Smooth muscle cell (in vitro differentiated cells): ENCODE data around the gene ATG13. TPM values are rescaled to one million over a fixed set of nuclear protein-coding genes. Genes with fewer than 3 reads are reported as not detected.

ENCODE experiments used
- DNase-seq: peaks from one replicate; lab custom pipeline; 2025; ENCODE audit not compliant: unreplicated experiment; lab: John Stamatoyannopoulos, UW
- H2AFZ ChIP-seq: fragments of 200-600 bp; sonication (generic); 2 replicates; pipeline ENCODE4 v1.6.0; 2016; ENCODE audit warnings: antibody characterized with exemption, low read depth, mild to moderate bottlenecking
- H3F3A ChIP-seq: fragments of 200-600 bp; sonication (generic); 2 replicates; pipeline ENCODE4 v1.6.0; 2017; ENCODE audit warnings: antibody characterized with exemption, low read depth
- H3K27ac ChIP-seq: fragments of 200-600 bp; sonication (generic); 2 replicates; pipeline ENCODE4 v1.5.1; 2016; ENCODE audit warnings: low read depth, mild to moderate bottlenecking
- H3K27me3 ChIP-seq: fragments of 200-600 bp; sonication (generic); 2 replicates; pipeline ENCODE4 v1.6.1; 2016; ENCODE audit warnings: low read depth, mild to moderate bottlenecking
- H3K36me3 ChIP-seq: fragments of 200-600 bp; sonication (generic); 2 replicates; pipeline ENCODE4 v1.5.1; 2016; ENCODE audit warnings: low read depth
- H3K4me1 ChIP-seq: fragments of 200-600 bp; sonication (generic); 2 replicates; pipeline ENCODE4 v1.5.1; 2016; ENCODE audit warnings: low read depth
- H3K4me2 ChIP-seq: fragments of 200-600 bp; sonication (generic); 2 replicates; pipeline ENCODE4 v1.6.0; 2016; ENCODE audit warnings: mild to moderate bottlenecking
- H3K4me3 ChIP-seq: fragments of 200-600 bp; sonication (generic); 2 replicates; pipeline ENCODE4 v1.5.1; 2016; ENCODE audit warnings: mild to moderate bottlenecking
- H3K79me2 ChIP-seq: fragments of 200-600 bp; sonication (generic); 2 replicates; pipeline ENCODE4 v1.6.0; 2016; ENCODE audit warnings: low read depth, mild to moderate bottlenecking
- H3K9ac ChIP-seq: fragments of 200-600 bp; sonication (generic); 2 replicates; pipeline ENCODE4 v1.6.0; 2016; ENCODE audit warnings: low read depth
- H3K9me3 ChIP-seq: fragments of 200-600 bp; sonication (generic); replicated peaks from 2 replicates; pipeline ENCODE4 v1.5.1; 2016; ENCODE audit warnings: low read depth
- H4K20me1 ChIP-seq: fragments of 200-600 bp; sonication (generic); 2 replicates; pipeline ENCODE4 v1.6.0; 2016; ENCODE audit warnings: low read depth
- WGBS: methylation state at CpG from one replicate; pipeline ENCODE4 v1.1.7; 2016; ENCODE audit warnings: low lambda C conversion rate; 5-methylcytosine and 5-hydroxymethylcytosine counted together
- polyA plus RNA-seq: library from polyadenylated mRNA; unstranded; fragments of >200 nt; fragmentation: Nextera tagmentation; extraction: Ambion mirVana; gene quantifications from 2 replicates; pipeline ENCODE4 v1.2.1, GENCODE V29; 2016
- total RNA-seq: library from RNA; depleted of rRNA; stranded (reverse); fragments of >200 nt; gene quantifications from 2 replicates; pipeline ENCODE4 v1.2.3, GENCODE V29; 2014
- TF ChIP-seq, protein P1 (sequence below): fragments of 200-600 bp; sonication (generic); IDR thresholded peaks from 2 replicates; pipeline ENCODE4 v1.5.1; 2017; ENCODE audit warnings: borderline replicate concordance, mild to moderate bottlenecking, antibody characterized with exemption; ENCODE audit not compliant: insufficient read depth, poor library complexity, severe bottlenecking

Gene ATG13
- total and polyA plus RNA-seq, 2 experiments from 2014 or later: 66.3 to 96.5 TPM

DNA sequence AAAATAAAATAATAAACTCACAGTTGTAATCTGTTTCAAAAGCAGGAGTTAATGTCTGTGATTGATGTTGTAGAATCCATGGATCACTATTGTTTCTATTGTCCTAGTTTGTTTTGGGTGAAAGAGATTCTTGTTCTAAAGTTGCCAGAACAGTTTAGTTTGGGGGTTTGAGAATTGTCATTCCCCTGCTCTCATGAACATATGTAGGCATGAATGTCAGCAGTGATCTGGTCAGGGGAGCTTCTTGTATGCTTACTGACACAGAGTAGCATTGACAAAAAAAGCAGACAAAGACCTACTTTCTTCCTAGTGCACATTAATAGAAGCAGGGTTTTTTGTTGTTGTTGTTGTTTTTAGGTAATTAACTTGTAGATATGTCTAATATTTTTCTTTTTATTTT lies 44.5 kb downstream of the ATG13 start:
- no peak for DNase-seq
- Histone ChIP-seq H3F3A (peaks cover 6% of the 10 kb centered on the region), H3K9ac (no peak overlapping the region), H3K36me3 (peaks cover 14% of the 10 kb centered on the region), H3K79me2 (no peaks in the 10 kb centered on the region), H3K4me2 (no peak overlapping the region), H2AFZ (no peak overlapping the region), H3K9me3 (no peaks in the 10 kb centered on the region), H3K4me3 (no peak overlapping the region), H4K20me1 (no peaks in the 10 kb centered on the region), H3K4me1 (peaks cover 5% of the 10 kb centered on the region), H3K27ac (no peak overlapping the region), H3K27me3 (no peaks in the 10 kb centered on the region)
- TF ChIP-seq, protein P1, sequence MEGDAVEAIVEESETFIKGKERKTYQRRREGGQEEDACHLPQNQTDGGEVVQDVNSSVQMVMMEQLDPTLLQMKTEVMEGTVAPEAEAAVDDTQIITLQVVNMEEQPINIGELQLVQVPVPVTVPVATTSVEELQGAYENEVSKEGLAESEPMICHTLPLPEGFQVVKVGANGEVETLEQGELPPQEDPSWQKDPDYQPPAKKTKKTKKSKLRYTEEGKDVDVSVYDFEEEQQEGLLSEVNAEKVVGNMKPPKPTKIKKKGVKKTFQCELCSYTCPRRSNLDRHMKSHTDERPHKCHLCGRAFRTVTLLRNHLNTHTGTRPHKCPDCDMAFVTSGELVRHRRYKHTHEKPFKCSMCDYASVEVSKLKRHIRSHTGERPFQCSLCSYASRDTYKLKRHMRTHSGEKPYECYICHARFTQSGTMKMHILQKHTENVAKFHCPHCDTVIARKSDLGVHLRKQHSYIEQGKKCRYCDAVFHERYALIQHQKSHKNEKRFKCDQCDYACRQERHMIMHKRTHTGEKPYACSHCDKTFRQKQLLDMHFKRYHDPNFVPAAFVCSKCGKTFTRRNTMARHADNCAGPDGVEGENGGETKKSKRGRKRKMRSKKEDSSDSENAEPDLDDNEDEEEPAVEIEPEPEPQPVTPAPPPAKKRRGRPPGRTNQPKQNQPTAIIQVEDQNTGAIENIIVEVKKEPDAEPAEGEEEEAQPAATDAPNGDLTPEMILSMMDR: no peak

DNA sequence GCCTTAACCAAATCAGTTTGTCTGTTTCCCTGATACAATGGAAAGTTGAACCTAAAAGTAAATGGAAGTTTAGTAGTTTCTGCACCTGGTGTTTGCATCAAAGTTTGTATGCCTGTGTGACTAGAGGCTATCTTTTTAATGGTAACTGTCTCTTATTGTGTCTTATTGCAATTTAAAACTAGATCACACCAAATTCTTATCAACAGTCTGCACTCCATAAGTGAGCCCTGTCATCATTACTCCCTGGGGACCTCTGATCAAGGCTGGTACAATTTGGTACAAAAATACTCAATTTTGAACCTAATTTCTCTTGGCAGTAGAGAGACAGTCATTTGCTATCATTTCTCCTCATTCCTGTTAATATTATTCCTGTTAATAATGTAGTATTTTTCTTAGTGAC lies 45.0 kb downstream of the ATG13 start:
- no peak overlapping the region for H3K4me2 ChIP-seq
- no peaks in the 10 kb centered on the region for H4K20me1 ChIP-seq
- H3K4me3 ChIP-seq: no peak overlapping the region
- H3K9me3 ChIP-seq: no peaks in the 10 kb centered on the region
- no peak overlapping the region for H3K9ac ChIP-seq
- TF ChIP-seq, protein P1: no peak
- H3K36me3 ChIP-seq: peaks cover 11% of the 10 kb centered on the region
- no peaks in the 10 kb centered on the region for H3K79me2 ChIP-seq
- peaks cover 5% of the 10 kb centered on the region for H3K4me1 ChIP-seq
- no peak overlapping the region for H2AFZ ChIP-seq
- no peak overlapping the region for H3K27ac ChIP-seq
- H3F3A ChIP-seq: peaks cover 6% of the 10 kb centered on the region
- no peaks in the 10 kb centered on the region for H3K27me3 ChIP-seq
- no peak for DNase-seq

DNA sequence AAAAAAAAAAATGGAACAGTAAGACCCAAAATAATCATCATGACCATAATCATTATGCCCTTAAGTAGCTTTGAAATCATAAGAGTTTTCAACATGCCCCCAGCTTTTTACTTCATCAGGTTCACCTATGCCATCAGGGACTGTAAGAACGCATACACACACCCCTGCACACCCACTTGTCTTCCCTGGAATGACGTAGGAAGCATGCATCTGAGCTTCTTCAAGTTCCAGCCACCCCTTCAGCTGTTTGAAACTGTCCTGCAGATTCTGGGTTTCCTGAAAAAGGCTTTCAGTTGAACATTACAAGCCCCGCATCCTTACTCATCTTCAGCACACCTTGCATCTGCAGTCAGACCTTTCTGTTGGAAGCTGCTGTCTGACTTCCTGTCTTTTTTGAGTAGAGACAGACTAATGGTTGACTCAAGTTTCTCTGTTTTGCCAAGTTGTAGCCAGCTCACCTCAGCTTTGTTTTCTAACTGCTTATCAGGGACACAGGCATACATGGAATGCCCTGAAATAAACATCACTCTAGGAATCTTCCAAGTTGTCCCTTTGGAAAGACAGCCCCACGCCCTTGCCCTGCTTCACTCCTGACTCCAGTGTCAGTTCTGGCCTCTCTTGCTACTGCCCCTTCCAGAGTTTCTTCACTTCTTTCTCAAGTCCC lies 46.1 kb downstream of the ATG13 start:
- no peaks in the 10 kb centered on the region for H3K27me3 ChIP-seq
- no peak overlapping the region for H3K4me3 ChIP-seq
- H3K9ac ChIP-seq: no peak overlapping the region
- no peaks in the 10 kb centered on the region for H4K20me1 ChIP-seq
- H3K36me3 ChIP-seq: peaks cover 8% of the 10 kb centered on the region
- DNase-seq: no peak
- peak overlapping the region; percentile 88 for H3K27ac ChIP-seq
- H3K4me1 ChIP-seq: peaks cover 5% of the 10 kb centered on the region
- H2AFZ ChIP-seq: no peak overlapping the region
- no peaks in the 10 kb centered on the region for H3K79me2 ChIP-seq
- no peaks in the 10 kb centered on the region for H3K9me3 ChIP-seq
- H3F3A ChIP-seq: peaks cover 6% of the 10 kb centered on the region
- H3K4me2 ChIP-seq: no peak overlapping the region
- WGBS: 86% methylated on average over 4 of the region's 4 CpGs
- TF ChIP-seq, protein P1: no peak

- peaks cover 5% of the 10 kb centered on the region for H3K4me1 ChIP-seq
- 21% methylated on average over 6 of the region's 6 CpGs for WGBS
- H3K4me3 ChIP-seq: no peak overlapping the region
These were observed 47.3 kb downstream of the ATG13 start for GRCh38 chr11:46664612-46665011.

More at GRCh38 chr11:46664612-46665011, 47.3 kb downstream of the ATG13 start:
- peak overlapping the region; percentile 31 for H3K9ac ChIP-seq
- H3K9me3 ChIP-seq: no peaks in the 10 kb centered on the region
- peak overlapping the region; percentile 88 for H3K27ac ChIP-seq
- no peak for DNase-seq
- H3K27me3 ChIP-seq: no peaks in the 10 kb centered on the region
- no peaks in the 10 kb centered on the region for H3F3A ChIP-seq
- H3K4me2 ChIP-seq: peak overlapping the region; percentile 47
- H3K79me2 ChIP-seq: no peaks in the 10 kb centered on the region
- H4K20me1 ChIP-seq: no peaks in the 10 kb centered on the region
- TF ChIP-seq, protein P1: no peak
- H3K36me3 ChIP-seq: peaks cover 8% of the 10 kb centered on the region
- H2AFZ ChIP-seq: no peak overlapping the region
